ENCODE measurements around the gene MMP15.

MMP15 gene

DNA sequence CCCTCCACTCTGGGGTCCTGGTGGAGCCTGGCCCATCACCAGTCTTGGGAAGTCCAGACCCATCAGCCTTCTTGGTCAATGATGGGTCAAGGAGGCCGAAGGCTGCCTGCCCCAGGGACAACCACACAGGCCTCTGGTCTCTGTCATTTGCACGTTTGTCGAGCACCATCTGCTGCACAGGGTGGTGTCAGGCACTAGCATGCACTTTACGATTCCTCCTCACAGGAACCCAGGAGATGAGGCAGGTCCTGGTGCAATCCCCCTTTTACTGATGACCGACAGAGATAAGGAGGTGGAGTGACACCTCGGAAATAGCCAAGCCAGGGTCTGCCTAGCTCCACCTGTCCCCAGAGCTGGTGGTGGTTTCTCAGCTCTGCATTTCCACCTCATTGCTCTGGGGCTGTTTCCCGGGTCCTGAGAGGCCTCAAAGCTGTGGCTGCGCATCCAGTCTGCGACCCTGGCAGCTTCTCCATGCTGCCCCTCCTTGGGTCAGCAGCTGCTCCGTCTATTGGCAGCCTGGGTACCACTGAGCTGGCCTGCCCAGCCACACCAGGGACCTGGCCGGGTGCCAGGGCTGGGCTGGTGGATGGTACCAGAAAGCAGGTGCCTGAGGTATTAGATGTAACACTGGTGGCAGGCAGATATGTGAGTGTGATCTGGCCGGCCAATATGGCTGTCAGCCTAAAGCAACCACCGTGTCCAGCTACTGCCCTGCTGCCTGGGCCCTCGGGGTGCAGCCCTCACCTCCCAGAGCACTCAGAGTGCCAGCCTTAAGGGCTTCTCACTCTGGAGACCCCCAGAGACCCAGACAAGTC, 10.0 kb downstream of the MMP15 start:
- DNase-seq (ENCODE audit: low spot score), result no peak

DNA sequence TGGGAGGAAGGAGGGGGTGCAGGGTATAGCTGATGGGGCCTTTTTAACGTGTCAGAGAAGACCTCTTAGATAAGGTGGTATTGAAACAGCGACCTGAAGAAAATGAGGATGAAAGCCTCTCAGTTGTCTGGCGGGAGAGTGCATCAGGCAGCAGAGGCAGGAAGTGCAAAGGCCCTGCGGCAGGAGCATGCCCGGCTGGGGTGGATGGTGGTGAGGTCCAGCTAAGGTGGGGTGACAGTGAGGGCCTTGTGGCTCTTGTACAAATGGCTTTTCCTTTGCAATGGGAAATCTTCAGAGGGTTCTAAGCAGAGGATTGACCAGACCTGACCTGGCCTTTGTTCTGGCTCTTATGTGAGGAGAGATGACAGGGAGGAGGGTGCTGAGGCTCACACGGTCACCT, 11.4 kb downstream of the MMP15 start:
- no peak for DNase-seq (ENCODE audit: low spot score)

DNA sequence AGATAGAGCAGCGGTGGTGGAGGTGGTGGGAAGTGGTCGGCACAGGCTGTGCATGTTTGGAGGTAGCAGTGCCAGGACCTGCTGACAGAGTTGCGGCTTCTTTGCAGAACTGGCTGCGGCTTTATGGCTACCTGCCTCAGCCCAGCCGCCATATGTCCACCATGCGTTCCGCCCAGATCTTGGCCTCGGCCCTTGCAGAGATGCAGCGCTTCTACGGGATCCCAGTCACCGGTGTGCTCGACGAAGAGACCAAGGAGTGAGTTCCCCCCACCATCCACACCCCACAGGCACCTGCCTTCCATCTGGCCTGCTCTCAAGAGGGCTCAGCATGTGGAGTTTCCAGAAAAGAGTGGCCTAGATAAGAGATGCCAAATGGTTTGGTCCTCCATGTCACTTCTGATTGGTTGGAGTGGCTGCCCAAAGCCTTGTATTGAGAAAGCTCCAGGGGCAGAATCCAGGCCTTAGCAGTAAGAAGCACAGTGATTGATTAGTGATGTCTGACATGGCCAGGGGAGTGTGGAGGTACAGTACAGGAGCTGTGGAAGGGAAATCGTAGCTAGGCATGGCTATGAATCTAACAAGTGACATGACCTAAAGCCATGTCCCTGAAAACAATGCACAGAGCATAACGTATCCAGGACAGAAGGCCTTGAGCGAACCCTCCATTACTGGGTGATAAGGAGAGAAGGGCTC, 12.0 kb downstream of the MMP15 start:
- DNase-seq (ENCODE audit: low spot score), result no peak

DNA sequence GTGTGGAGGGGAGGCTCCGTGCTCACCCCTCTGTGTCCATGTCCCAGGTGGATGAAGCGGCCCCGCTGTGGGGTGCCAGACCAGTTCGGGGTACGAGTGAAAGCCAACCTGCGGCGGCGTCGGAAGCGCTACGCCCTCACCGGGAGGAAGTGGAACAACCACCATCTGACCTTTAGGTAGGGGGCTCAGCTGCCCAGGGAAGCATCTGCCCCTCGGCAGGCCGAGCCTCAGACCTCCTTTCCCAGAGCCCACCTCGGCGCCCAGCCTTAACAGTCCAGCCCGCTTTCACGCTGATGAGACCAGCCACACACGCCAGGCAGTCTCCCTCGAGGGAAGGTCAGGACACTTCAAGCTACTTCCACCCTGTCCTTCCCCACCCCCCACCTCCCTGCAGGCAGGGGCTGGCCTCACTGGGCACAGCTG, 12.7 kb downstream of the MMP15 start:
- DNase-seq (ENCODE audit: low spot score), result no peak

DNA sequence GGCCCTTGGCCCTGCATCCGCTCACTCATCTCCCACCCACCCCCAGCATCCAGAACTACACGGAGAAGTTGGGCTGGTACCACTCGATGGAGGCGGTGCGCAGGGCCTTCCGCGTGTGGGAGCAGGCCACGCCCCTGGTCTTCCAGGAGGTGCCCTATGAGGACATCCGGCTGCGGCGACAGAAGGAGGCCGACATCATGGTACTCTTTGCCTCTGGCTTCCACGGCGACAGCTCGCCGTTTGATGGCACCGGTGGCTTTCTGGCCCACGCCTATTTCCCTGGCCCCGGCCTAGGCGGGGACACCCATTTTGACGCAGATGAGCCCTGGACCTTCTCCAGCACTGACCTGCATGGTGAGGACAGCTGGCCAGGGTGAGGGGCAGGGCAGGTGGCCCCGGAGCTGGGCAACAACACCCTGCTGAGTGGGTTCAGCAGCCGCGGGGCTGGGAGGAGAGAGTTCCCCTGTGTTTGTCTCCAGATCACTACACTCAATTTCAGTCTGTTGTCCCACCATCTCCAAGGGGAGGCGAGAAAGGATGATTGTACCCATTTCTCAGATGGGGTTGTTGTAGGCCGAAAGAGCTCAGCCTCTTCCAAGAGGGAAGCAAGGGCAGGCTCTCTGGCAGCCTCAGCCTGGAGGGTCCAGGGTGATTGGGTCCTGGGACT, 14.4 kb downstream of the MMP15 start:
- no peak for DNase-seq (ENCODE audit: low spot score)

DNA sequence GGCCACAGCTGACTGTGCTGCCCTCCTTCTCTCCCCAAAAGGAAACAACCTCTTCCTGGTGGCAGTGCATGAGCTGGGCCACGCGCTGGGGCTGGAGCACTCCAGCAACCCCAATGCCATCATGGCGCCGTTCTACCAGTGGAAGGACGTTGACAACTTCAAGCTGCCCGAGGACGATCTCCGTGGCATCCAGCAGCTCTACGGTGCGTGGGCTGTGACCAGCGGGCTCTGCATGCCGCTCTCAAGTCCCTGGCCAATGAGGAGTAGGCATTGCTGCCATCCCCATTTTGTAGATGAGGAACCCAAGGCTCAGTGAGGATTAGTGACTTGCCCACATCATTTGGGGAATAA, 14.9 kb downstream of the MMP15 start:
- no peak for DNase-seq (ENCODE audit: low spot score)

DNA sequence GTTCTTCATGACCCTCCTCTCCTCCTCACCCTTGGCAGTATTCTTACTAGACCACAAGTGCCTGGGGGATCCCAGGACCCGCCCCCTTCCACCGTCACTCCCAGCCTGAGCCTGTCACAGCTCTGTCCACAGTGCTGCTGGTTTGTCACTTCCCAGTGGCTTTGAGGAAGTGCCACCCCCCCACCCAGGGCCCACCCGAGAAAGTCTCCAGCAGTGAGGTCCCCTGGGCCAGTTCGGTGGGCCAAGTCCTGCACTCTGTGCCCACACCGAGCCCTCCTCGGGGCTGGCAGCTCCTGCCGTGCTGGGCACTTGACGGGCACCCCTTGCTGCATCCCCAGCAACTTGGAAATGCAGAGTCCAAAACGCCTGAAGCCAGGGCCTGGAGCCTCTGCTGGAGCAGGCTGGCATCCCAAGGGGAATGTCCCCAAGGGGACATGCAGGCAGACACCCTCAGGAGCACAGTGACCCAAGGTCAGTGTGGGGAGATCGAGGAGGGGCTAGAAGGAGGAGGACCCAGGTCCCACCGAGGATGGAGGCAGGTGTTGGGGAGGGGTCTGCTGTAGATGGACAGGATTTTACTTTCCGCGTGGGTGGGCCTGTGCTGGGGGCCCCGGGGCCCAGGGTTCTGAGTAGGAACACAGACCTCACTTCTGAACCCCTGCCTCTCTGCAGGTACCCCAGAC, 15.5 kb downstream of the MMP15 start:
- DNase-seq (ENCODE audit: low spot score), result no peak

DNA sequence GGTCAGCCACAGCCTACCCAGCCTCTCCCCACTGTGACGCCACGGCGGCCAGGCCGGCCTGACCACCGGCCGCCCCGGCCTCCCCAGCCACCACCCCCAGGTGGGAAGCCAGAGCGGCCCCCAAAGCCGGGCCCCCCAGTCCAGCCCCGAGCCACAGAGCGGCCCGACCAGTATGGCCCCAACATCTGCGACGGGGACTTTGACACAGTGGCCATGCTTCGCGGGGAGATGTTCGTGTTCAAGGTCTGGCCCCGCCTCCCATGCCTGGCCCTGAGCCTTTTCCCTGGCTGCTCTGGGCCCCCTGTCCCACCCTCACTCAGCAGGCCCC, 16.0 kb downstream of the MMP15 start:
- DNase-seq (ENCODE audit: low spot score), result no peak

DNA sequence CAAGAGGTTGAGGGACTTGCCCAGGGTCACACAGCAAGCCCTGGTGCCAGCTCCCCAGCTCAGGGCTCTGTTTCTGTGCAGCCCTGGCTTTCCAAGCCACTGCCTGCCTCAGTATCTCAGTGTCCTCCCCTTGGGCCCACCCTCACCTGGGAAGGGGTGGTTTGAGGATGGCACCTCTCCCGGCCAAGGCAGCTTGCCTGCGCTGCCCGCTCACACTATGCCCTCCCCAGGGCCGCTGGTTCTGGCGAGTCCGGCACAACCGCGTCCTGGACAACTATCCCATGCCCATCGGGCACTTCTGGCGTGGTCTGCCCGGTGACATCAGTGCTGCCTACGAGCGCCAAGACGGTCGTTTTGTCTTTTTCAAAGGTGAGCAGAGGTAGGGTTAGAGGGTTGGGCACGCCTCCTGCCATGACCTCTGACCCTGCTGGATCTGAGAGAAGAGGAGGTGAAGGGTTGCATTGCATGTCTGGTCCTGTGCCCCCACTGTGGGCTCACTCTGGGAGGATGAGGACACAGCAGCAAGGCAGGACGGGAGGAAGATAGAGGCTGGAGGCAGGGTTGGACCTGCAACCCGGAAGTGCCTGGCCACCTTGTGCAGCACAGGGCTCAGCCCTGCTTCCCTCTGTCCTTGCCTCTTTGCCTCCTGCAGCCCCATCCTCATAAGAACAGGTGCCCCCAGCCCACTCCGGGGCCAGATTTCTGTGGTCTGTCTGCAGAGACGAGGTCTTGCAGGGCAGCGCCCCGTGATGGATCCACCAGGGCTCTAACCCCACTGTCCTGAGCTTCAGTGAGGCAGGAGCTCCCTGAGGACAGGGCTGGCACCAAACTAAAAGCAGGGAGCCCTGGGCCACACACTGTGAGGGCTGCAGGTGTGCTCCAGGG, 16.7 kb downstream of the MMP15 start:
- DNase-seq (ENCODE audit: low spot score), result no peak

DNA sequence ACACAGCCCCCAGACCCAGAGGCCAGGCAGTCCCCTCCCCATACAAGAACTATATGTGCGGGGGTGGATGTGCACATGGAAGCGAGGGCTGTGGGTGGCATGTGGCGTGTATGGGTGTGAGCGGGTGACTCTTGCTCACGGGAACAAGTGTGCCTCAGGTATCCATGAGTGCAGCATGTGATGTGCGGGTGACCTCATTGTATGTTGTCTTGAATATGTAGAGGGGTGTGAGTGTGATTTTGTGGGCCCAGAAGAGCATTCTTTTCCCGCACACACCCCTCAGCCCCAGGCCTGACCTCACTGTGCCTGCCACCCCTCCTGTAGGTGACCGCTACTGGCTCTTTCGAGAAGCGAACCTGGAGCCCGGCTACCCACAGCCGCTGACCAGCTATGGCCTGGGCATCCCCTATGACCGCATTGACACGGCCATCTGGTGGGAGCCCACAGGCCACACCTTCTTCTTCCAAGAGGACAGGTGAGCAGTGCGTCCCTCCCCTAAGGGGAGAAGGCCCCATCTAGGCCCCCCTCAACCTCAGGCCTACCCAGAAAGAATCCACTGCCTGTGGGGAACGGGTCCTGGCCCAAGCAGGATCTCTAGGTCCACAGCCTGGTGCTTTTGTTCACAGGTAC, 17.4 kb downstream of the MMP15 start:
- no peak for DNase-seq (ENCODE audit: low spot score)

DNA sequence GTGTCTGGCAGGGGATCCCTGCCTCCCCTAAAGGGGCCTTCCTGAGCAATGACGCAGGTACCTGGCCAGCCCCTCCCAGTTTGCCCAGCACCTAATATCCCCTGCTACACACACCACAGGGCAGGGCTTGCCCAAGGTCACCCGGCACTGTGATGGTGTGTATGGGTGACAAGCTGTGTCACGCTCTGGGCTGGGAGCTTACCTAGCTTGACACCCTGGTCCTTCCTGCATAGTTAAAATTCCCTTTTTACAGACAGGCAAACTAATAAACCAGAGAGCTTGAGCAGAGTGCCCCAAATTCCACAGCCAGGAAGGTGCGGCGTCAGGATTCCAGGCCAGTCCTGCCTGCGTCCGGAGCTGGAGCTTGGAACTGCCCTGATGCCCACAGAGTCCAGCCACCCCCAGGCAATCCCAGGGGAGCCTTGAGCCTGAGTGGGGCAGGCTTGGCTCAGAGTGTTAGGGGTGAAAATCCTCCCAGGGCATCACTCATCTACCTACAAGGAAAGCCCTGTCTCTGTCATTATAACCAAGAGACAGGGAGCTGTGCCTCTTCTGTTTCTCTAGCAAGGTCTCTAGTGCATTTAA, 18.1 kb downstream of the MMP15 start:
- DNase-seq (ENCODE audit: low spot score), result no peak

DNA sequence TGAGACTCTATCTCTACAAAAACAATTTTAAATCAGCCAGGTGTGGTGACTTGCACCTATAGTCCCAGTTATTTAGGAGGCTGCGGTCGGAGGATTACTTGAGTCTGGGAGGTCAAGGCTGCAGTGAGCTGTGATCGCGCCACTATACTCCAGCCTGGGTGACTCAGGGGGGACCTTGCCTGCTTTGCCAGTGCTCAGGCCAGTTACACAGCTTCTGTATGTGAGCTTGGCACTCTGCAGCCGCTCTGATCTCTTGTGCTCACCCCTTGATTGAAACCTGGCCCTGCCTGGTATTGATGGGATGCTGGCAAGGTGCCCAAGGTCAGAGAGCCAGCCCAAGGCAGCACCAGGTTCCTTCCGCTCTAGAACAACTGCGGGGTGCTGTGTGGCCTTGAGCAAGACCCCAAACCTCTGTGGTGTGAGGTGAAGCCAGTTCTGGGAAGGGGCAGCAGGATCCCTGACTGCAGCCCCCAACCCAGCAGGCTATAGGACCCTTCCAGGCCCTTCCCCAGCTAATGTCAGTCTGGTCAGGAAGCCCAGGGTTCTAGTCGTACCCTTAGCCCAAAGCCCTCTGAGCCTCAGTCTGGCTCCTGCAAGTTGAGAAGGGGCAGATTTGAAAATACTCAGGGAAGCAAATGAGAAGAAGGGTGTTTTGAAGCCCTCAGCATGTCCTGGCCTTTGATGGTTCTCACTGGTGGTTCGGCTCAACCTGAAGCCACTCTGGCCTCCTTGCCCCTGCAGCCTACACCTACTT, 18.9 kb downstream of the MMP15 start:
- no peak for DNase-seq (ENCODE audit: low spot score)

DNA sequence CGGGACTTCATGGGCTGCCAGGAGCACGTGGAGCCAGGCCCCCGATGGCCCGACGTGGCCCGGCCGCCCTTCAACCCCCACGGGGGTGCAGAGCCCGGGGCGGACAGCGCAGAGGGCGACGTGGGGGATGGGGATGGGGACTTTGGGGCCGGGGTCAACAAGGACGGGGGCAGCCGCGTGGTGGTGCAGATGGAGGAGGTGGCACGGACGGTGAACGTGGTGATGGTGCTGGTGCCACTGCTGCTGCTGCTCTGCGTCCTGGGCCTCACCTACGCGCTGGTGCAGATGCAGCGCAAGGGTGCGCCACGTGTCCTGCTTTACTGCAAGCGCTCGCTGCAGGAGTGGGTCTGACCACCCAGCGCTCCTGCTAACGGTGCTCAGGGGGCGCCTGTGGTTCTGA, 19.5 kb downstream of the MMP15 start:
- DNase-seq (ENCODE audit: low spot score), result no peak

DNA sequence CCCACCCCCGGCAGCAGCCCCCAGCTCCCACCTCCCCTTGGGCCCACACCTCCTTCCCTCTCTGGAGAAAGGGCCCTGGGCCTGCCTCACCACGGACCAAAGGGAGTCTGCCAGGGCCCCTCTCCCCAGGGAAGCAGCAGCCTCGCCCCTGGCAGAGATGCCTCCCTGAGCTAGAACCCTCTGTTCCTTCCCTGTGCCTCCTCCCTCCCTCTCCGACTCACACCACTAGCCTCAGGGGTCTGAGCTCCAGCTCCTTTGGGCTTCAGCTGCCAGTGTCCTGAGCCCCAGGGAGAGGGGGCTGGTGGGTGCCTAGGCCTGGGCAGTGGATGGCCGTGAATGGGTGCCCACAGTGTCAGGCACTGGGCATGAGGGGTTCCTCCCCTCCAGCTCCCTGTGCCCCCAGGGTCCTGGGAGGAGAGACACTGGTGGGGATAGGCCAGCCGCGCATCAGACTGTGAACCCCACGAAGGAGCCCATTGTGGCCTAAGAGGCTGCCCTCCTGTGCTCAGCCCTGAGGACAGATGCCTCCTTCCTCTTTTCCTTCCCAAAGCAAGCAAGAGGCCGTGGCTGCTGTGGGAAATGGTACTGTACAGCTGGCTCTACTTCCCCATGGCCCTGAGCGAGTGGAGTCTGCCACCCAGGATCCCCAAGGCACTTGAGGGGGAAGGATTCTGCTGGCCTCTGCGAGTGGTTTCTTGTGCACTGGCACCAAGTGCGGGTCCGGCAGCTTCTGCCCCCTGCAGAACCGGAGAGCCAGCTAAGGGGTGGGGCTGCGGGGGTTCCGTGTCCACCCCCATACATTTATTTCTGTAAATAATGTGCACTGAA, 20.7 kb downstream of the MMP15 start:
- no peak for DNase-seq (ENCODE audit: low spot score)

DNA sequence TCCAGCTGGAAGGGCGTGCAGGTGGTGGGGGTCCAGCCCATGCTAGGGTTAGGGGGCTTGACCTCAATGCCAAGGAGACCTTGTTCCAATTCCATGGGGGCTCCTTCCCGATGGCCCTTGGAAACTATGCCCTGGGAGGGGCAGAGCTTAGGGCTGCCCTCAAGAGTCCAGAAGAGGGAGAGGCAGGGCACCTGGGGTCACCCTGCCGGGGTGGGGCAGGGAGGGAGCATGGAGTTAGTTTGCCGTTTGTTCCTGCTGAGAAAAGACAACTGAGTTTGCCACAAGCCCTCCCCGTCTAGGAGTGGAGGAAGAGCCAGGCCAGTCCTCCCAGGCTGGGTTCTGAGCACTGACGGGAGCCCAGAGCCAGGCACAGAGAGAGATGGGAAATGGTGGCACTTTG, 21.4 kb downstream of the MMP15 start:
- no peak for DNase-seq (ENCODE audit: low spot score)

DNA sequence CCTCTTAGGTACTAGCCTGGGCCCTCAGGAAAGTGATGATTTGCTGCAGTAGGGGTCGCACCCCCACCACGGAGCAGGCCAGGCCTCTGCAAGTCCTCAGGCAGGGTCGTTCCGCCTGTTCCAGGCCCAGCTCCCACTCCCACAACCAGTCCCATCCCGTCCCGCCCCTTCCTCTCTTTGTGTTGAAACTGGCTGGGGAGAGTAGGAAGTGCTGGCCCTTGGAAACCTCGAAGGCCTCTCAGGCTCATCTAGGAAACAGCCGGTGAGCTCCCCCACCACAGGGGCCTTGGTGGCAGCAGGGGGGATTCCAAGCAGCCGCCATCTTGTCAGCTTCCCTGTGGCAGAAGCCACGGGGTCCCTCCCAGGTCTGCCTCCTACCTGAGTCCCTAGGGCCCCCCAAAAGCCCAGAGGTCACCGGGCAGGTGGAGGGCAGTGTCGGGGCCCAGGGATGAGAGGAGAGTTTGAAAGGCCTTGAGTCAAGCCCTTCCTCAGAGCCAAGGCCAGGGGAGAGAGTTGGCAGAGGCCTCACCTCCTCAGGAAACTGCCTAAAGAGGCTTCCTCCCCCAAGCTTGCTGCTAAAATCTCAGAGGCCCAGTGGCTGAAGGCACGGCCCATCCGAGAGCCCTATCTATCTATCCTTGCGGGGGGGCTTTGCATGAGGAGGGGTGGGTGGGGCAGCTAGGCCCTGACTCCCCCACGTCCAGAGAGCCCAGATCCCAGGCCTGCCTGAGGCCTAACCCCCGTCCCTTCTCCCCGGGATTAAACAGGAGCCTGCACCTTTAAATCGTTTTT, 22.2 kb downstream of the MMP15 start:
- DNase-seq (ENCODE audit: low spot score), result no peak

DNA sequence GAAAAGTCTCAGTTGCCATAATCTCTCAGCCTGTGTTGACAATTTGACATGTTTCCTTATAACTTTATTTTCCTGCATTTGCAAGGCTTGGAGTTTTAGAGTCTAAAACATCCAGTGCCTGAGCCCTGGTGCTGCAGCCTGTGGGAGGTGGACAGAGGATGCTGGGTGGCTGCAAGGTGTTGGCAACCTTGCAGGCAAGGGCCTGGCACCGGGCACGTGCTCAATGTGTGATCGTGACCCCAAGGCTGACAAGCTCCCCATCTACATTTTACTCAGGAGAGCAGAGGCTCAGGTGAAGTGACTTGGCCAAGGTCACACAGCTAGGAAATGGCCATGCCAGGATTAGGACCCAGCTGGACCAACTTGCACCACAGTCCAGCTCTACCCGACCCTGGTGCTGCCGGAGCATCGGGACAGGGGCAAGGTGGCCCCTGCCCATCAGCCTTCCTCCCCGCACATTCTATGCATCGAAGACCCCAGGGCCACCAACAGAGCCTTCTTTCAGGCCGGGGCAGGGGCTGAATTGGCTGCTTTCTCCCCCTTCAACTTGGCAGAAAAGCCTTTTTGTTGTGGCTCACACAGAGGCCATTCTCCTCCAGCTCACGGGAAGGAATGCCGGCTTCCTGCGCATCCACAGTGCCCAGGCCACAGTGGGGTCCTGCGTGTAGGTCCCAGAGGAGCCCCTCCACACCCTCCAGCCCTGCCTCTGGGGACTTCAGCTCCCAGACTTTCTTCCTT, 23.1 kb downstream of the MMP15 start:
- no peak for DNase-seq (ENCODE audit: low spot score)
